K562 (cell line): ENCODE measurements around the gene IQGAP3. TPM values are rescaled to one million over a fixed set of nuclear protein-coding genes. Genes with fewer than 3 reads are reported as not detected.

Experiments used
- GABPB2 ChIP-seq: fragments of 250-450 bp; sonication (Bioruptor Pico); conservative IDR thresholded peaks from 2 replicates; pipeline ENCODE4 v1.5.1; 2021; ENCODE audit warnings: mild to moderate bottlenecking
- GATAD2A ChIP-seq: fragments of 450-650 bp; IDR thresholded peaks from 2 replicates; pipeline ENCODE4 v1.6.1; 2017
- GMEB1 ChIP-seq: fragments of 250-450 bp; sonication (Bioruptor Pico); IDR thresholded peaks from 2 replicates; pipeline ENCODE4 v1.4.0; 2020; ENCODE audit warnings: mild to moderate bottlenecking
- JUN ChIP-seq, 2 experiments: sonication (generic) in 1 of 2; formaldehyde crosslinking in 1 of 2; IDR thresholded peaks; 2 replicates each; pipeline versions ENCODE4 v1.6.1 to v1.8.0; 2012 to 2022; ENCODE audit warnings: borderline replicate concordance in 2 of 2, mild to moderate bottlenecking in 2 of 2, improper control_type of control experiment in 1 of 2, low read depth in 1 of 2, low read length in 1 of 2, missing genetic modification reagents in 1 of 2
- MYBL2 ChIP-seq, 2 experiments: fragments of 450-650 bp in 1 of 2; sonication (generic) in 1 of 2; formaldehyde crosslinking in 1 of 2; IDR thresholded peaks; 2 replicates each; pipeline versions ENCODE4 v1.6.1 to v1.8.1; 2017 to 2022; ENCODE audit warnings: borderline replicate concordance in 1 of 2, inconsistent platforms in 1 of 2, low read depth in 1 of 2, mild to moderate bottlenecking in 1 of 2, missing genetic modification reagents in 1 of 2, moderate library complexity in 1 of 2
- MYNN ChIP-seq, 2 experiments: sonication (generic); formaldehyde crosslinking in 1 of 2; IDR thresholded peaks; 2 replicates each; pipeline versions ENCODE4 v1.5.0 to v1.6.1; 2016 to 2020; ENCODE audit warnings: antibody characterized with exemption in 1 of 2, missing genetic modification reagents in 1 of 2
- NR2C2 ChIP-seq, 2 experiments: fragments of 200-800 bp in 1 of 2; sonication (Bioruptor generic) in 1 of 2; sonication (generic) in 1 of 2; formaldehyde crosslinking in 1 of 2; IDR thresholded peaks; 2 replicates each; pipeline versions ENCODE4 v1.6.1 to v1.8.0; 2016 to 2022; ENCODE audit warnings: mild to moderate bottlenecking in 1 of 2, missing compliant biosample characterization in 1 of 2, missing genetic modification characterization in 1 of 2, missing genetic modification reagents in 1 of 2
- RBM17 ChIP-seq: fragments of 200-400 bp; formaldehyde crosslinking; IDR thresholded peaks from 2 replicates; pipeline ENCODE4 v1.6.1; 2017; ENCODE audit warnings: low read depth, mild to moderate bottlenecking, low read length, borderline replicate concordance
- polyA plus RNA-seq, 8 experiments: library from polyadenylated mRNA; depleted of rRNA in 4 of 8; stranded (reverse) in 5 of 8; unstranded in 3 of 8; fragments of >200 nt; fragmentation: Nextera tagmentation in 2 of 8; fragmentation: Illumina TruSeq in 1 of 8; extraction: Ambion mirVana in 2 of 8; extraction: Trizol in 1 of 8; gene quantifications; 2 replicates each; pipeline versions ENCODE4 v1.2.1 to v1.2.3, GENCODE V29; 2011 to 2014; ENCODE audit warnings: inconsistent platforms in 1 of 8, missing spikeins in 1 of 8
- total RNA-seq, 7 experiments: library from RNA; depleted of rRNA in 6 of 7; stranded (reverse); fragments of >200 nt in 6 of 7; fragmentation: Illumina TruSeq in 2 of 7; extraction: Trizol in 2 of 7; gene quantifications; 2 replicates each; pipeline versions ENCODE4 v1.2.1 to v1.2.3, GENCODE V29; 2011 to 2021; ENCODE audit warnings: low replicate concordance in 1 of 7
- TF ChIP-seq, protein P1 (sequence below), 2 experiments: fragments of 450-650 bp; formaldehyde crosslinking in 1 of 2; IDR thresholded peaks; 2 replicates each; pipeline versions ENCODE4 v1.4.0 to v1.6.1; 2014 to 2020; ENCODE audit warnings: mild to moderate bottlenecking in 2 of 2, borderline replicate concordance in 1 of 2, low read depth in 1 of 2
- TF ChIP-seq, protein P2 (sequence below): IDR thresholded peaks from 2 replicates; pipeline ENCODE4 v1.6.1; 2016; ENCODE audit warnings: missing genetic modification characterization, missing compliant biosample characterization

Gene IQGAP3
- total and polyA plus RNA-seq, 9 of the 15 experiments (the other 6 are each of a cell fraction or from before 2014, with no cell fraction given) = 1.4 to 16.6 (median 11.9) TPM

GRCh38 chr1:156498432-156499193 is 73.8 kb downstream of the IQGAP3 start (continued):
- TF ChIP-seq, protein P1, sequence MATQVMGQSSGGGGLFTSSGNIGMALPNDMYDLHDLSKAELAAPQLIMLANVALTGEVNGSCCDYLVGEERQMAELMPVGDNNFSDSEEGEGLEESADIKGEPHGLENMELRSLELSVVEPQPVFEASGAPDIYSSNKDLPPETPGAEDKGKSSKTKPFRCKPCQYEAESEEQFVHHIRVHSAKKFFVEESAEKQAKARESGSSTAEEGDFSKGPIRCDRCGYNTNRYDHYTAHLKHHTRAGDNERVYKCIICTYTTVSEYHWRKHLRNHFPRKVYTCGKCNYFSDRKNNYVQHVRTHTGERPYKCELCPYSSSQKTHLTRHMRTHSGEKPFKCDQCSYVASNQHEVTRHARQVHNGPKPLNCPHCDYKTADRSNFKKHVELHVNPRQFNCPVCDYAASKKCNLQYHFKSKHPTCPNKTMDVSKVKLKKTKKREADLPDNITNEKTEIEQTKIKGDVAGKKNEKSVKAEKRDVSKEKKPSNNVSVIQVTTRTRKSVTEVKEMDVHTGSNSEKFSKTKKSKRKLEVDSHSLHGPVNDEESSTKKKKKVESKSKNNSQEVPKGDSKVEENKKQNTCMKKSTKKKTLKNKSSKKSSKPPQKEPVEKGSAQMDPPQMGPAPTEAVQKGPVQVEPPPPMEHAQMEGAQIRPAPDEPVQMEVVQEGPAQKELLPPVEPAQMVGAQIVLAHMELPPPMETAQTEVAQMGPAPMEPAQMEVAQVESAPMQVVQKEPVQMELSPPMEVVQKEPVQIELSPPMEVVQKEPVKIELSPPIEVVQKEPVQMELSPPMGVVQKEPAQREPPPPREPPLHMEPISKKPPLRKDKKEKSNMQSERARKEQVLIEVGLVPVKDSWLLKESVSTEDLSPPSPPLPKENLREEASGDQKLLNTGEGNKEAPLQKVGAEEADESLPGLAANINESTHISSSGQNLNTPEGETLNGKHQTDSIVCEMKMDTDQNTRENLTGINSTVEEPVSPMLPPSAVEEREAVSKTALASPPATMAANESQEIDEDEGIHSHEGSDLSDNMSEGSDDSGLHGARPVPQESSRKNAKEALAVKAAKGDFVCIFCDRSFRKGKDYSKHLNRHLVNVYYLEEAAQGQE (IDR thresholded peaks at IDR 0.05; ENCODE audit: borderline replicate concordance) = peak; percentile 79
- TF ChIP-seq, protein P1 (CRISPR knock-in tag; IDR thresholded peaks at IDR 0.05; ENCODE audit: low read depth) = no peak
- TF ChIP-seq JUN (IDR thresholded peaks at IDR 0.05; ENCODE audit: borderline replicate concordance, low read depth, low read length) = 0 out of 2 replicates have a peak, but pooled peaks have one; percentile 1
- TF ChIP-seq JUN (CRISPR knock-in tag; IDR thresholded peaks at IDR 0.05; ENCODE audit: borderline replicate concordance) = no peak
- TF ChIP-seq, protein P2, sequence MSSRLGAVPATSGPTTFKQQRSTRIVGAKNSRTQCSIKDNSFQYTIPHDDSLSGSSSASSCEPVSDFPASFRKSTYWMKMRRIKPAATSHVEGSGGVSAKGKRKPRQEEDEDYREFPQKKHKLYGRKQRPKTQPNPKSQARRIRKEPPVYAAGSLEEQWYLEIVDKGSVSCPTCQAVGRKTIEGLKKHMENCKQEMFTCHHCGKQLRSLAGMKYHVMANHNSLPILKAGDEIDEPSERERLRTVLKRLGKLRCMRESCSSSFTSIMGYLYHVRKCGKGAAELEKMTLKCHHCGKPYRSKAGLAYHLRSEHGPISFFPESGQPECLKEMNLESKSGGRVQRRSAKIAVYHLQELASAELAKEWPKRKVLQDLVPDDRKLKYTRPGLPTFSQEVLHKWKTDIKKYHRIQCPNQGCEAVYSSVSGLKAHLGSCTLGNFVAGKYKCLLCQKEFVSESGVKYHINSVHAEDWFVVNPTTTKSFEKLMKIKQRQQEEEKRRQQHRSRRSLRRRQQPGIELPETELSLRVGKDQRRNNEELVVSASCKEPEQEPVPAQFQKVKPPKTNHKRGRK (tag) = no peak
- TF ChIP-seq NR2C2 (CRISPR knock-in tag; IDR thresholded peaks at IDR 0.05) = no peak
- no peak for TF ChIP-seq NR2C2 (tag; IDR thresholded peaks at IDR 0.05)
- TF ChIP-seq GABPB2 (CRISPR knock-in tag) = no peak
- TF ChIP-seq GATAD2A = 0 out of 2 replicates have a peak, but pooled peaks have one; percentile 26
- TF ChIP-seq RBM17 = no peak
- TF ChIP-seq MYBL2 (IDR thresholded peaks at IDR 0.05; ENCODE audit: low read depth) = no peak
- no peak for TF ChIP-seq MYBL2 (CRISPR knock-in tag; IDR thresholded peaks at IDR 0.05; ENCODE audit: borderline replicate concordance)
- TF ChIP-seq MYNN (IDR thresholded peaks at IDR 0.05) = no peak
- TF ChIP-seq MYNN (CRISPR knock-in tag; IDR thresholded peaks at IDR 0.05) = no peak
- TF ChIP-seq GMEB1 (CRISPR knock-in tag) = no peak
